IPS-15b (cell line): Measurements from ENCODE around the gene IKBKE.
"Not testable (repeated sequence)": the region's sequence is repeated elsewhere in the genome, so short reads cannot be mapped to it uniquely, and the experiment has no call there.

ENCODE experiments used
- H3K27me3 ChIP-seq: one replicate; pipeline ENCODE4 v1.6.1; 2013; ENCODE audit warnings: low read length; ENCODE audit not compliant: control insufficient read depth, insufficient read depth
- H3K36me3 ChIP-seq: one replicate; pipeline ENCODE4 v1.6.1; 2013; ENCODE audit warnings: low read length; ENCODE audit not compliant: control insufficient read depth, insufficient read depth
- H3K4me1 ChIP-seq: one replicate; pipeline ENCODE4 v1.6.1; 2013; ENCODE audit warnings: mild to moderate bottlenecking, low read length; ENCODE audit not compliant: control insufficient read depth, insufficient read depth
- H3K4me3 ChIP-seq: one replicate; pipeline ENCODE4 v1.5.1; 2013; ENCODE audit warnings: low read depth, low read length
- H3K9ac ChIP-seq: one replicate; pipeline ENCODE4 v1.6.1; 2013; ENCODE audit warnings: low read depth, mild to moderate bottlenecking, low read length
- H3K9me3 ChIP-seq: one replicate; pipeline ENCODE4 v1.6.1; 2013; ENCODE audit warnings: mild to moderate bottlenecking, low read length; ENCODE audit not compliant: control insufficient read depth, insufficient read depth

IKBKE gene

GRCh38 chr1:206478746-206479145 is 8.5 kb downstream of the IKBKE start:
- H3K9ac ChIP-seq, result no peak overlapping the region
- peaks cover 13% of the 10 kb centered on the region for H3K36me3 ChIP-seq
- H3K27me3 ChIP-seq, result no peaks in the 10 kb centered on the region
- H3K4me1 ChIP-seq, result no peaks in the 10 kb centered on the region
- no peak overlapping the region for H3K4me3 ChIP-seq
- no peaks in the 10 kb centered on the region for H3K9me3 ChIP-seq

GRCh38 chr1:206479183-206480125 is 9.2 kb downstream of the IKBKE start:
- Histone ChIP-seq H3K36me3 (peaks cover 13% of the 10 kb centered on the region), H3K9me3 (no peaks in the 10 kb centered on the region), H3K9ac (no peak overlapping the region)

GRCh38 chr1:206480211-206480610 is 9.9 kb downstream of the IKBKE start:
- peaks cover 13% of the 10 kb centered on the region for H3K36me3 ChIP-seq
- H3K9ac ChIP-seq, result no peak overlapping the region
- H3K4me1 ChIP-seq, result no peaks in the 10 kb centered on the region
- no peak overlapping the region for H3K4me3 ChIP-seq
- no peaks in the 10 kb centered on the region for H3K27me3 ChIP-seq
- no peaks in the 10 kb centered on the region for H3K9me3 ChIP-seq

More at GRCh38 chr1:206479183-206480125, 9.2 kb downstream of the IKBKE start:
- Histone ChIP-seq H3K4me1 (no peaks in the 10 kb centered on the region), H3K4me3 (no peak overlapping the region), H3K27me3 (no peaks in the 10 kb centered on the region)

- no peaks in the 10 kb centered on the region for H3K4me1 ChIP-seq
- H3K9me3 ChIP-seq, result no peaks in the 10 kb centered on the region
- no peaks in the 10 kb centered on the region for H3K27me3 ChIP-seq
- H3K36me3 ChIP-seq, result peaks cover 5% of the 10 kb centered on the region
- no peak overlapping the region for H3K4me3 ChIP-seq
- no peak overlapping the region for H3K9ac ChIP-seq
Observed at GRCh38 chr1:206482611-206483010, 12.3 kb downstream of the IKBKE start.

- H3K9me3 ChIP-seq, H3K36me3 ChIP-seq, H3K9ac ChIP-seq, H3K4me3 ChIP-seq, H3K27me3 ChIP-seq, H3K4me1 ChIP-seq: not testable (repeated sequence)
Observed at GRCh38 chr1:206483864-206484263, 13.6 kb downstream of the IKBKE start.

GRCh38 chr1:206484901-206485300 is 14.6 kb downstream of the IKBKE start:
- no peaks in the 10 kb centered on the region for H3K9me3 ChIP-seq
- no peaks in the 10 kb centered on the region for H3K27me3 ChIP-seq
- H3K9ac ChIP-seq, result no peak overlapping the region
- no peak overlapping the region for H3K4me3 ChIP-seq
- H3K36me3 ChIP-seq, result peaks cover 5% of the 10 kb centered on the region
- H3K4me1 ChIP-seq, result no peaks in the 10 kb centered on the region

GRCh38 chr1:206486995-206487788 is 16.9 kb downstream of the IKBKE start:
- Histone ChIP-seq H3K36me3 (peaks cover 3% of the 10 kb centered on the region), H3K9ac (no peak overlapping the region), H3K4me1 (no peaks in the 10 kb centered on the region), H3K4me3 (no peak overlapping the region), H3K9me3 (no peaks in the 10 kb centered on the region), H3K27me3 (no peaks in the 10 kb centered on the region)

- H3K4me3 ChIP-seq, result no peak overlapping the region
- no peaks in the 10 kb centered on the region for H3K9me3 ChIP-seq
- no peaks in the 10 kb centered on the region for H3K4me1 ChIP-seq
- no peaks in the 10 kb centered on the region for H3K27me3 ChIP-seq
- H3K36me3 ChIP-seq, result peaks cover 8% of the 10 kb centered on the region
- H3K9ac ChIP-seq, result no peak overlapping the region
Observed at GRCh38 chr1:206487970-206488369, 17.7 kb downstream of the IKBKE start.

- Histone ChIP-seq H3K9me3 (no peaks in the 10 kb centered on the region), H3K36me3 (peaks cover 11% of the 10 kb centered on the region), H3K4me3 (no peak overlapping the region), H3K9ac (no peak overlapping the region), H3K27me3 (no peaks in the 10 kb centered on the region), H3K4me1 (no peaks in the 10 kb centered on the region)
Observed at GRCh38 chr1:206488466-206488865, 18.2 kb downstream of the IKBKE start.

GRCh38 chr1:206489980-206490770 is 19.9 kb downstream of the IKBKE start:
- Histone ChIP-seq H3K36me3 (peaks cover 15% of the 10 kb centered on the region), H3K4me3 (no peak overlapping the region), H3K9ac (no peak overlapping the region), H3K9me3 (no peaks in the 10 kb centered on the region), H3K4me1 (no peaks in the 10 kb centered on the region), H3K27me3 (no peaks in the 10 kb centered on the region)

- Histone ChIP-seq H3K27me3 (no peaks in the 10 kb centered on the region), H3K9me3 (no peaks in the 10 kb centered on the region), H3K4me3 (no peak overlapping the region), H3K4me1 (no peaks in the 10 kb centered on the region), H3K36me3 (peaks cover 15% of the 10 kb centered on the region), H3K9ac (no peak overlapping the region)
Observed at GRCh38 chr1:206490771-206491405, 20.6 kb downstream of the IKBKE start.
